Kidney epithelial cell (primary cell): ENCODE results near the gene RABGAP1. TPM values are rescaled to one million over a fixed set of nuclear protein-coding genes. Genes with fewer than 3 reads are reported as not detected.

Experiments used
- DNase-seq: peaks from one replicate; pipeline ENCODE4 v3.0.0-alpha.2; 2010; ENCODE audit warnings: low read depth
- H3K27me3 ChIP-seq: 2 replicates; pipeline ENCODE4 v1.6.0; 2011; ENCODE audit warnings: low read length; ENCODE audit not compliant: control insufficient read depth, insufficient read depth
- H3K36me3 ChIP-seq: 2 replicates; pipeline ENCODE4 v1.5.1; 2011; ENCODE audit warnings: low read length; ENCODE audit not compliant: control insufficient read depth, insufficient read depth
- H3K4me3 ChIP-seq: 2 replicates; pipeline ENCODE4 v1.5.1; 2011; ENCODE audit warnings: low read depth, mild to moderate bottlenecking, control low read depth, low read length
- total RNA-seq: library from RNA; depleted of rRNA; stranded (reverse); fragments of >200 nt; gene quantifications from 2 replicates; pipeline ENCODE4 v1.2.3, GENCODE V29; 2015
- TF ChIP-seq, protein P1 (sequence below): IDR thresholded peaks from 2 replicates; pipeline ENCODE4 v1.5.1; 2011; ENCODE audit warnings: mild to moderate bottlenecking, moderate library complexity, low read length, control low read depth, inconsistent platforms; ENCODE audit not compliant: insufficient read depth, poor library complexity, severe bottlenecking

Gene RABGAP1
- total RNA-seq, 1 donor from 2014 or later, result 19.1 TPM

DNA sequence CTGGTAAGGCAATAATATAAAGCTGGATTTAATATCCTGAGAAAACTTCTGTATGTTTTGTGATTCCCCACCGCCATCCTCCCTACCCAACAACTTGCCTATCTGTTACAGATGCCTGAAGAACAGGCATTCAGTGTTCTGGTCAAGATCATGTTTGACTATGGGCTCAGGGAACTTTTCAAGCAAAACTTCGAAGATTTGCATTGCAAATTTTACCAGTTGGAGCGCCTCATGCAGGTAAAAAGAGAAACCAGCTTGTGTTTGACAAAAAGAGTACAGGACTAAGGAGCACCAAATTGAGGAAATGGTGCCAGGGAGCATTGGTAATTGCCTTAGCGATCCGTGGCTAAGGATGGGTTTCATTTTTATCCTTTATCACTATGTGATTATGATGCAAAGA, 132.6 kb downstream of the RABGAP1 start:
- Histone ChIP-seq H3K36me3 (no peaks in the 10 kb centered on the region), H3K4me3 (no peak overlapping the region), H3K27me3 (no peaks in the 10 kb centered on the region)
- DNase-seq, result no peak
- TF ChIP-seq, protein P1, sequence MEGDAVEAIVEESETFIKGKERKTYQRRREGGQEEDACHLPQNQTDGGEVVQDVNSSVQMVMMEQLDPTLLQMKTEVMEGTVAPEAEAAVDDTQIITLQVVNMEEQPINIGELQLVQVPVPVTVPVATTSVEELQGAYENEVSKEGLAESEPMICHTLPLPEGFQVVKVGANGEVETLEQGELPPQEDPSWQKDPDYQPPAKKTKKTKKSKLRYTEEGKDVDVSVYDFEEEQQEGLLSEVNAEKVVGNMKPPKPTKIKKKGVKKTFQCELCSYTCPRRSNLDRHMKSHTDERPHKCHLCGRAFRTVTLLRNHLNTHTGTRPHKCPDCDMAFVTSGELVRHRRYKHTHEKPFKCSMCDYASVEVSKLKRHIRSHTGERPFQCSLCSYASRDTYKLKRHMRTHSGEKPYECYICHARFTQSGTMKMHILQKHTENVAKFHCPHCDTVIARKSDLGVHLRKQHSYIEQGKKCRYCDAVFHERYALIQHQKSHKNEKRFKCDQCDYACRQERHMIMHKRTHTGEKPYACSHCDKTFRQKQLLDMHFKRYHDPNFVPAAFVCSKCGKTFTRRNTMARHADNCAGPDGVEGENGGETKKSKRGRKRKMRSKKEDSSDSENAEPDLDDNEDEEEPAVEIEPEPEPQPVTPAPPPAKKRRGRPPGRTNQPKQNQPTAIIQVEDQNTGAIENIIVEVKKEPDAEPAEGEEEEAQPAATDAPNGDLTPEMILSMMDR, result no peak

DNA sequence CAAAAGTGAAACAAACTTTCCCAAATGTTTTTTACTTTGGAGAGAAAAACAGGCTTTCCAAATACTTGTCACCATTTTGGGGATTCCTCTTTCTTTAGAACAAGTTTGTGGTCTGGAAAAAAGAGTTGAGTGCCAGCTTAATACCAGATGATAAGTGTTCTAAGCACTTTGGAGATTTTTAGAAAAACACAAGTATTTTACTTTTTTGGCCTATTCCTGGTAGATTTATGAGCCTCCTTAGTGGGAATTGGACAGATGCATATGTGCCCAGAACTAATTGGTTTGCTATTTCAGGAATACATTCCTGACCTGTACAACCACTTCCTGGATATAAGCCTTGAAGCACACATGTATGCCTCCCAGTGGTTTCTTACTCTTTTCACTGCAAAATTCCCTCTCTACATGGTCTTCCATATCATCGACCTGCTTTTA, 133.2 kb downstream of the RABGAP1 start:
- no peak for DNase-seq
- TF ChIP-seq, protein P1, result no peak
- H3K4me3 ChIP-seq, result no peak overlapping the region

DNA sequence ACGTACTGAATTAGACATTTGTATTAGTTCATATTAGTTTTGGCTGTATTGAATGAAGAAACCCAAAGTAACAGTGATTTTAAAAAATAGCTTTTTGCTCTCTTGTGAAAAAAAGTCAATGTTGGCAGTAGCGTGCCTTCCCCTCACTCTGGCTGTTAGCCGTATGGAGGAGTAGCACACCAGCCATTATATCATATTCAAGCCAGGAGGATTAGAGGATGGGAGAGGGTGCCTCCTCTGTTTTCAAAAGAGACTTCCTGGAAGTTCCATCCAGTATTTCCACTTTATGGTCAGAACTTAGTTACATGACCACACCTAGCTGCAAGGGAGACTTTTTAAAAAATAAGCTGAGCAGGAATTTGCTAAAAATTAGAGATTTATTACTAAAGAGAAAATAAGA, 133.8 kb downstream of the RABGAP1 start:
- TF ChIP-seq, protein P1, result no peak
- Histone ChIP-seq H3K27me3 (no peaks in the 10 kb centered on the region), H3K4me3 (no peak overlapping the region), H3K36me3 (no peaks in the 10 kb centered on the region)
- no peak for DNase-seq

More for the DNA sequence above, 133.2 kb downstream of the RABGAP1 start:
- no peaks in the 10 kb centered on the region for H3K36me3 ChIP-seq
- H3K27me3 ChIP-seq, result no peaks in the 10 kb centered on the region

DNA sequence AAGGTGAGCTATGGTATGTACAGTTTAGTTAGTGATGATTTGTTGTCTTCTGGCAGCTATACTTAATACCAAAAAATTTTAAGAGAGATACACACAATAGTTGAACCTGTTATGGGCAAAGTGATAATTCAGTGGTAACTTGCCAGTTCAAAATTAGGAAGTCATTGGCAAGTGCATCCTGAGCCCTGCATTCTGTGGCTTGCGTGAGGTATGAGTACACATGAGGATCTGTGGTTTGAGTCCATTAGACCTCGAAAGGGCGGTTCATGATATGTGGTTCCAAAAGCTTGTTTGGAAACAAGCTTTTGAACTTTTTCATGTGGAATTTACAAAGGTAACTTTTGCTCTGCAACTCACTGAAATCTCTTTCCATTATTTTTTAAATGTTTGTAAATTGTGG, 139.6 kb downstream of the RABGAP1 start:
- DNase-seq, result no peak
- no peaks in the 10 kb centered on the region for H3K27me3 ChIP-seq
- TF ChIP-seq, protein P1, result no peak
- no peak overlapping the region for H3K4me3 ChIP-seq
- H3K36me3 ChIP-seq, result no peaks in the 10 kb centered on the region

DNA sequence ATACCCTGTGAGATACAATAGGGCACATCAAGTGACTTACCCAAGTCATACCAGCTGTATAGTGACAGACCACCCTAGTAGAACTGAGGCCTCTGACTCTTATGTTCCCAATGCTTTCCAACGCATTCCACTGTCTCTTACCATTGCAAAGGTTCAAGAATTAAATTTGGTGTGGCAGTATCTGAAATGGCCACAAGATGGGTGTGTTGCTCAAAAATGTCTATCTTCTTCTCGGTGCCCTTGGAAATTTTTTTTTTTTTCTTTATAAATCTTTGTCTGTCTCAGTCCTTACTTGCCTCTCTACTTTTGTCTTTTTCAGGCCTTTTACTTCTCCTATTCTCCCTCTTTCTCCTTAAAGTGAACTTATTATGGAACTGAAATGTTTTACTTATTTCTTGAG, 141.0 kb downstream of the RABGAP1 start:
- peaks cover 2% of the 10 kb centered on the region for H3K36me3 ChIP-seq
- TF ChIP-seq, protein P1, result peak; percentile 49
- no peak overlapping the region for H3K4me3 ChIP-seq
- DNase-seq, result no peak
- H3K27me3 ChIP-seq, result no peaks in the 10 kb centered on the region

DNA sequence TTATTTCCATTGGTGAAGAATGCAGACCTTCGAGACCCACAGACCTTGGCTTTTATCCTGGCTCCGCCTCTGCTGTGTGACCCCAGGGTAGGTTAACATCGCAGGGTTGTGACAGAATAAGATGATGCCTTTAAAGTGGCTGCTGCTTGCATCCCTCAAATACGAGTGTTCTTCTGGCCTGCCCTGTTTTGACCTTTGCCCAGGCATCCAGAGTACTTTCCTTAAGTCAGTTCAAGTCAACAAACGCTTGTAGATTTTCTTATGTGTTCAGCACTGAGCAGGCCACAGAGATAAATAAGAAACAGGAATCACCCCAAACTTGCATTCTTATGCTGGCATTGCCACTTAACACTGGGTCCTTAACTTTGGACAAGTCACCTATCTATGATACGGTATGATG, 142.9 kb downstream of the RABGAP1 start:
- TF ChIP-seq, protein P1, result no peak
- Histone ChIP-seq H3K36me3 (peaks cover 3% of the 10 kb centered on the region), H3K27me3 (no peaks in the 10 kb centered on the region), H3K4me3 (no peak overlapping the region)
- no peak for DNase-seq
